NCI-H226 (cell line): ENCODE results near the gene IMPG2.
"Not testable (repeated sequence)": the region's sequence is repeated elsewhere in the genome, so short reads cannot be mapped to it uniquely, and the experiment has no call there.

Source experiments
- DNase-seq: peaks from one replicate; pipeline ENCODE4 v3.0.0-alpha.2; 2015

IMPG2 gene

GRCh38 chr3:101320475-101320874 lies at the start of gene IMPG2:
Gene IMPG2, minus strand, starts transcription at chr3:101320575. Its CDS starts 203 bp downstream, at chr3:101320372.
- no peak for DNase-seq

- no peak for DNase-seq
These were observed 42.0 kb upstream of the IMPG2 start for GRCh38 chr3:101362406-101362805.

- no peak for DNase-seq
These were observed 31.5 kb upstream of the IMPG2 start for GRCh38 chr3:101351829-101352228.

GRCh38 chr3:101340591-101340990 lies 20.2 kb upstream of the IMPG2 start:
- no peak for DNase-seq

- no peak for DNase-seq
These were observed 13.5 kb upstream of the IMPG2 start for GRCh38 chr3:101333883-101334282.

GRCh38 chr3:101329016-101329673 lies 8.8 kb upstream of the IMPG2 start:
- DNase-seq = no peak

GRCh38 chr3:101325393-101326134 lies 5.2 kb upstream of the IMPG2 start:
- no peak for DNase-seq

GRCh38 chr3:101319531-101319930 lies 844 bp downstream of the IMPG2 start:
- DNase-seq = no peak

GRCh38 chr3:101312545-101312944 lies 7.8 kb downstream of the IMPG2 start:
- no peak for DNase-seq

GRCh38 chr3:101311676-101312075 lies 8.7 kb downstream of the IMPG2 start:
- DNase-seq = no peak

- DNase-seq = no peak
These were observed 9.4 kb downstream of the IMPG2 start for GRCh38 chr3:101310978-101311375.

- not testable (repeated sequence) for DNase-seq
These were observed 12.1 kb downstream of the IMPG2 start for GRCh38 chr3:101308147-101308772.

GRCh38 chr3:101303836-101304235 lies 16.5 kb downstream of the IMPG2 start:
- no peak for DNase-seq

- no peak for DNase-seq
These were observed 17.2 kb downstream of the IMPG2 start for GRCh38 chr3:101303089-101303731.

GRCh38 chr3:101300073-101300472 lies 20.3 kb downstream of the IMPG2 start:
- DNase-seq = no peak

- DNase-seq = no peak
These were observed 28.3 kb downstream of the IMPG2 start for GRCh38 chr3:101292027-101292426.

- no peak for DNase-seq
These were observed 32.1 kb downstream of the IMPG2 start for GRCh38 chr3:101288294-101288693.

- DNase-seq = no peak
These were observed 35.6 kb downstream of the IMPG2 start for GRCh38 chr3:101284757-101285156.

- DNase-seq = no peak
These were observed 38.8 kb downstream of the IMPG2 start for GRCh38 chr3:101281521-101282030.

GRCh38 chr3:101279765-101280385 lies 40.5 kb downstream of the IMPG2 start:
- peak; percentile 11 for DNase-seq

GRCh38 chr3:101279162-101279561 lies 41.2 kb downstream of the IMPG2 start:
- DNase-seq = no peak

GRCh38 chr3:101278727-101279126 lies 41.6 kb downstream of the IMPG2 start:
- no peak for DNase-seq

- DNase-seq = no peak
These were observed 46.8 kb downstream of the IMPG2 start for GRCh38 chr3:101273608-101274007.
